OCI-LY1 (cell line): ENCODE data around the gene BCL11A.

Experiments used
- CTCF ChIP-seq: fragments of 200-600 bp; sonication (generic), shearing (Covaris generic); IDR thresholded peaks from 2 replicates; pipeline ENCODE4 v1.5.1; 2017; ENCODE audit warnings: mild to moderate bottlenecking, antibody characterized with exemption, low read length, moderate library complexity, mixed read lengths
- EZH2 ChIP-seq: fragments of 200-600 bp; sonication (generic), shearing (Covaris generic); IDR thresholded peaks from 2 replicates; pipeline ENCODE4 v1.8.0; 2017; ENCODE audit warnings: borderline replicate concordance, mixed run types, mild to moderate bottlenecking, antibody characterized with exemption, low read length, moderate library complexity, mixed read lengths

GRCh38 chr2:60414495-60415138 lies 138.8 kb downstream of the BCL11A start:
- no peak for TF ChIP-seq CTCF
- no peak for TF ChIP-seq EZH2
